ENCODE data around the gene RNF5. TPM values are rescaled to one million over a fixed set of nuclear protein-coding genes. Genes with fewer than 3 reads are reported as not detected.

RNF5 gene
- total and polyA plus RNA-seq, 9 of the 15 experiments (the other 6 are each of a cell fraction or from before 2014, with no cell fraction given): 62.2 to 245 (median 129) TPM

DNA sequence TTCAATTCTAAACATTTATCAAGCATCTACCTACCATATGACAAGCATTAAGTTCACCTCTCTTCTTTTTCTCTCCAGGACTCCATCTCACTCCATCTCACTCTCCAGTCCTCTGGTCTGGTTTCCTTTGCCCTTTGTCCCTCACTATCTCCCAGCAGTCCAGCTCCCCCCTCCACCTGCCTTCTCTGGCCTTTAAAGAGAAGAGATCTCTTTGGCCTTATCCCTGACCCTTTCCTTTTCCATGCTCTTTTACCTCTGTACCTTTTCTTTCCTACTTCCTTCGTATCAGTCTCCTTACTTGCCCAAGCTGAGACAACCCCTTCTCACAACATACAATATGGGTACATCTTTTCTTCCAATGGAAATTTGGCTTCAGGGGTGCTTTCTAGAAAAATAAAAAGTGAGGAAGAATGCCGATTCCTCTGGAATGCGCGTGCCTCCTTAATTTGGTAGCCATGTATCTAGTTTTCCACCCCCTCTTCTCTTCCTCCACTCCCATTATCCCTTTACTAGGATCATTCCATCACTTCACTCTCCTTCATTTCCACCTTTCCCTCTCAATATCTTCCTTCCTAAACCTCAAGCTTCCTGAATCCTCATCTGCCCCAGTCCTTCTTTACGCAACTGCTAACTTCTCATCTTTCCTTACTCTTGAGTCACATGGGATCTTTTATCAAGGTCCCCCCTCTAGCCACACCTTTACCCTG, 1.6 kb upstream of the RNF5 start (continued):
- TF ChIP-seq, protein P1, sequence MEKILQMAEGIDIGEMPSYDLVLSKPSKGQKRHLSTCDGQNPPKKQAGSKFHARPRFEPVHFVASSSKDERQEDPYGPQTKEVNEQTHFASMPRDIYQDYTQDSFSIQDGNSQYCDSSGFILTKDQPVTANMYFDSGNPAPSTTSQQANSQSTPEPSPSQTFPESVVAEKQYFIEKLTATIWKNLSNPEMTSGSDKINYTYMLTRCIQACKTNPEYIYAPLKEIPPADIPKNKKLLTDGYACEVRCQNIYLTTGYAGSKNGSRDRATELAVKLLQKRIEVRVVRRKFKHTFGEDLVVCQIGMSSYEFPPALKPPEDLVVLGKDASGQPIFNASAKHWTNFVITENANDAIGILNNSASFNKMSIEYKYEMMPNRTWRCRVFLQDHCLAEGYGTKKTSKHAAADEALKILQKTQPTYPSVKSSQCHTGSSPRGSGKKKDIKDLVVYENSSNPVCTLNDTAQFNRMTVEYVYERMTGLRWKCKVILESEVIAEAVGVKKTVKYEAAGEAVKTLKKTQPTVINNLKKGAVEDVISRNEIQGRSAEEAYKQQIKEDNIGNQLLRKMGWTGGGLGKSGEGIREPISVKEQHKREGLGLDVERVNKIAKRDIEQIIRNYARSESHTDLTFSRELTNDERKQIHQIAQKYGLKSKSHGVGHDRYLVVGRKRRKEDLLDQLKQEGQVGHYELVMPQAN (IDR thresholded peaks at IDR 0.05; ENCODE audit: borderline replicate concordance): peak; percentile 68; the same call in 1 of the 2 replicates
- TF ChIP-seq MTF1 (CRISPR knock-in tag; IDR thresholded peaks at IDR 0.05; ENCODE audit: borderline replicate concordance) (0 out of 2 replicates have a peak, but pooled peaks have one; percentile 40), POLR2B (IDR thresholded peaks at IDR 0.05; ENCODE audit: low read depth, partially characterized antibody) (peak; percentile 32), XRCC5 (IDR thresholded peaks at IDR 0.05; ENCODE audit: low read depth, low read length) (no peak), ZNF717 (CRISPR knock-in tag; IDR thresholded peaks at IDR 0.05) (0 out of 2 replicates have a peak, but pooled peaks have one; percentile 41), HDGF (IDR thresholded peaks at IDR 0.05) (peak; percentile 22), ZFP1 (CRISPR knock-in tag; IDR thresholded peaks at IDR 0.05) (peak; percentile 59; the same call in 1 of the 2 replicates), ETV1 (tag; conservative IDR thresholded peaks at IDR 0.05; ENCODE audit: low read depth) (0 out of 2 replicates have a peak, but pooled peaks have one; percentile 34), NFIX (CRISPR knock-in tag; IDR thresholded peaks at IDR 0.05; ENCODE audit: low read depth) (0 out of 2 replicates have a peak, but pooled peaks have one; percentile 6), THRAP3 (IDR thresholded peaks at IDR 0.05; ENCODE audit: borderline replicate concordance) (peak; percentile 97), ZBTB40 (IDR thresholded peaks at IDR 0.05) (peak; percentile 10; the same call in 1 of the 2 replicates), ZBTB40 (CRISPR knock-in tag; IDR thresholded peaks at IDR 0.05) (no peak)
- TF ChIP-seq, protein P2, sequence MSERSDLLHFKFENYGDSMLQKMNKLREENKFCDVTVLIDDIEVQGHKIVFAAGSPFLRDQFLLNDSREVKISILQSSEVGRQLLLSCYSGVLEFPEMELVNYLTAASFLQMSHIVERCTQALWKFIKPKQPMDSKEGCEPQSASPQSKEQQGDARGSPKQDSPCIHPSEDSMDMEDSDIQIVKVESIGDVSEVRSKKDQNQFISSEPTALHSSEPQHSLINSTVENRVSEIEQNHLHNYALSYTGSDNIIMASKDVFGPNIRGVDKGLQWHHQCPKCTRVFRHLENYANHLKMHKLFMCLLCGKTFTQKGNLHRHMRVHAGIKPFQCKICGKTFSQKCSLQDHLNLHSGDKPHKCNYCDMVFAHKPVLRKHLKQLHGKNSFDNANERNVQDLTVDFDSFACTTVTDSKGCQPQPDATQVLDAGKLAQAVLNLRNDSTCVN (CRISPR knock-in tag; IDR thresholded peaks at IDR 0.05): peak; percentile 95; the same call in 1 of the 2 replicates
- TF ChIP-seq, protein P3, sequence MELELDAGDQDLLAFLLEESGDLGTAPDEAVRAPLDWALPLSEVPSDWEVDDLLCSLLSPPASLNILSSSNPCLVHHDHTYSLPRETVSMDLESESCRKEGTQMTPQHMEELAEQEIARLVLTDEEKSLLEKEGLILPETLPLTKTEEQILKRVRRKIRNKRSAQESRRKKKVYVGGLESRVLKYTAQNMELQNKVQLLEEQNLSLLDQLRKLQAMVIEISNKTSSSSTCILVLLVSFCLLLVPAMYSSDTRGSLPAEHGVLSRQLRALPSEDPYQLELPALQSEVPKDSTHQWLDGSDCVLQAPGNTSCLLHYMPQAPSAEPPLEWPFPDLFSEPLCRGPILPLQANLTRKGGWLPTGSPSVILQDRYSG (tag; conservative IDR thresholded peaks at IDR 0.05; ENCODE audit: low read depth): no peak

Data from K562 (cell line).